HepG2 (cell line): Measurements from ENCODE around the gene KRTAP9-3. TPM values are rescaled to one million over a fixed set of nuclear protein-coding genes. Genes with fewer than 3 reads are reported as not detected.

Source experiments
- ATAC-seq: fragments of 200-7000 bp; cut with Tn5 transposase; 3 replicates; pipeline ENCODE4 v1.9.1; 2020; ENCODE audit warnings: mild to moderate bottlenecking, moderate library complexity
- BruUV-seq: library from RNA; stranded (reverse); fragments of 400-500 nt; replicated peaks from 2 replicates; lab custom pipeline; 2021; lab: Mats Ljungman, UMichigan
- CTCF ChIA-PET: fragments of 300-600 bp; formaldehyde crosslinking; extraction: SDS; loops from one replicate; lab custom pipeline; 2021; ENCODE audit warnings: low total read pairs, inconsistent platforms, low intra/inter-chr PET ratio; lab: Yijun Ruan, JAX
- POLR2A ChIA-PET: fragments of 350-600 bp; sonication (Branson Sonifier 250); formaldehyde crosslinking; loops from one replicate; lab custom pipeline; 2020; ENCODE audit warnings: antibody characterized with exemption, inconsistent platforms; lab: Yijun Ruan, JAX
- DNase-seq: peaks from one replicate; pipeline ENCODE4 v3.0.0-alpha.2; 2015; ENCODE audit warnings: low spot score
- FAIRE-seq: peaks from 3 replicates; lab custom pipeline; 2011; peaks lifted over from hg19 to GRCh38; lab: Jason Lieb, UNC
- H2AFZ ChIP-seq: one replicate; pipeline ENCODE4 v1.6.1; 2011; ENCODE audit warnings: low read length, inconsistent platforms
- H3K27ac ChIP-seq: fragments of 300-600 bp; 3 replicates; pipeline ENCODE4 v1.8.0; 2011; ENCODE audit warnings: mixed run types, mild to moderate bottlenecking, mixed read lengths, low read length, inconsistent platforms; ENCODE audit not compliant: insufficient read depth; ENCODE audit errors: extremely low read length
- H3K27me3 ChIP-seq, 2 experiments: fragments of 200-600 bp in 1 of 2; 2 replicates in 1 of 2; 3 replicates in 1 of 2; pipeline versions ENCODE4 v1.6.0 to v1.8.0; 2011; ENCODE audit warnings: low read length in 2 of 2, mild to moderate bottlenecking in 2 of 2, moderate library complexity in 2 of 2, inconsistent platforms in 1 of 2; ENCODE audit not compliant: insufficient read depth in 2 of 2, control insufficient read depth in 1 of 2
- H3K36me3 ChIP-seq, 2 experiments: fragments of 200-600 bp in 1 of 2; replicated peaks in 1 of 2; 2 replicates in 1 of 2; 3 replicates in 1 of 2; pipeline versions ENCODE4 v1.5.1 to v1.8.0; 2011; ENCODE audit warnings: low read length in 2 of 2, inconsistent platforms in 1 of 2; ENCODE audit not compliant: insufficient read depth in 2 of 2, control insufficient read depth in 1 of 2
- H3K4me1 ChIP-seq: 2 replicates; pipeline ENCODE4 v1.5.1; 2012; ENCODE audit warnings: low read length, inconsistent platforms; ENCODE audit not compliant: insufficient read depth
- H3K4me2 ChIP-seq: 2 replicates; pipeline ENCODE4 v1.6.0; 2011; ENCODE audit warnings: low read depth, low read length, inconsistent platforms
- H3K4me3 ChIP-seq, 3 experiments: fragments of 200-600 bp in 1 of 3; sonication (generic), shearing (Covaris generic) in 1 of 3; replicated peaks in 1 of 3; 2 replicates each; pipeline ENCODE4 v1.5.1; 2011 to 2016; ENCODE audit warnings: low read length in 3 of 3, inconsistent platforms in 2 of 3, low read depth in 2 of 3, mild to moderate bottlenecking in 2 of 3, control low read depth in 1 of 3, mixed read lengths in 1 of 3; ENCODE audit not compliant: insufficient read depth in 1 of 3
- H3K79me2 ChIP-seq: one replicate; pipeline ENCODE4 v1.6.1; 2011; ENCODE audit warnings: low read length, inconsistent platforms; ENCODE audit not compliant: insufficient read depth
- H3K9ac ChIP-seq: 2 replicates; pipeline ENCODE4 v1.6.0; 2011; ENCODE audit warnings: mild to moderate bottlenecking, low read depth, low read length, inconsistent platforms; ENCODE audit not compliant: insufficient read depth
- H3K9me3 ChIP-seq: 2 replicates; pipeline ENCODE4 v1.5.1; 2012; ENCODE audit warnings: mild to moderate bottlenecking, low read length
- H4K20me1 ChIP-seq: 2 replicates; pipeline ENCODE4 v1.6.0; 2011; ENCODE audit warnings: inconsistent platforms, mild to moderate bottlenecking, low read length, moderate library complexity; ENCODE audit not compliant: insufficient read depth
- ARHGAP35 ChIP-seq: sonication (generic); formaldehyde crosslinking; IDR thresholded peaks from 2 replicates; pipeline ENCODE4 v1.9.0; 2022; ENCODE audit warnings: mild to moderate bottlenecking, inconsistent platforms, moderate library complexity, missing genetic modification reagents, borderline replicate concordance
- BCL6 ChIP-seq: IDR thresholded peaks from 2 replicates; pipeline ENCODE4 v1.6.1; 2016; ENCODE audit warnings: missing genetic modification reagents, missing compliant biosample characterization
- FOXP1 ChIP-seq, 2 experiments: fragments of 450-650 bp in 1 of 2; IDR thresholded peaks; 2 replicates each; pipeline ENCODE4 v1.6.1; 2017 to 2018; ENCODE audit warnings: antibody characterized with exemption in 1 of 2
- GATA4 ChIP-seq: sonication (generic); IDR thresholded peaks from 2 replicates; pipeline ENCODE4 v1.6.1; 2016; ENCODE audit warnings: antibody characterized with exemption, low read depth, borderline replicate concordance
- KMT2A ChIP-seq: sonication (generic); formaldehyde crosslinking; IDR thresholded peaks from 2 replicates; pipeline ENCODE4 v1.4.0; 2020; ENCODE audit warnings: missing genetic modification reagents
- NFYB ChIP-seq: sonication (generic); formaldehyde crosslinking; IDR thresholded peaks from 2 replicates; pipeline ENCODE4 v1.4.0; 2020; ENCODE audit warnings: missing genetic modification reagents
- NONO ChIP-seq, 2 experiments: fragments of 450-650 bp in 1 of 2; sonication (generic) in 1 of 2; formaldehyde crosslinking in 1 of 2; IDR thresholded peaks in 1 of 2; conservative IDR thresholded peaks in 1 of 2; 2 replicates each; pipeline versions ENCODE4 v1.6.1 to v1.8.0; 2017 to 2022; ENCODE audit warnings: mild to moderate bottlenecking in 1 of 2, missing genetic modification reagents in 1 of 2, moderate library complexity in 1 of 2
- ONECUT2 ChIP-seq: sonication (generic); formaldehyde crosslinking; IDR thresholded peaks from 2 replicates; pipeline ENCODE4 v1.4.0; 2020; ENCODE audit warnings: missing genetic modification reagents
- PRDM15 ChIP-seq: sonication (generic); formaldehyde crosslinking; IDR thresholded peaks from 2 replicates; pipeline ENCODE4 v1.4.0; 2020; ENCODE audit warnings: missing genetic modification reagents
- ZNF543 ChIP-seq: sonication (generic); formaldehyde crosslinking; IDR thresholded peaks from 2 replicates; pipeline ENCODE4 v1.4.0; 2020; ENCODE audit warnings: mild to moderate bottlenecking, missing genetic modification reagents
- ZSCAN25 ChIP-seq: sonication (generic); formaldehyde crosslinking; IDR thresholded peaks from 2 replicates; pipeline ENCODE4 v1.8.0; 2022; ENCODE audit warnings: mild to moderate bottlenecking, missing genetic modification reagents
- WGBS: methylation state at CpG from one replicate; pipeline ENCODE4 v1.1.6; 2017; ENCODE audit warnings: low lambda C conversion rate; 5-methylcytosine and 5-hydroxymethylcytosine counted together
- in situ Hi-C: cut with HindIII; loops from 2 replicates; pipeline ENCODE4 v1.10.0; 2017; ENCODE audit warnings: low pct_unique_long_range_greater_than_20kb; ENCODE audit not compliant: extremely low pct_ligation_motif_present
- intact Hi-C: fragments of 100-400 bp; cut with micrococcal nuclease; formaldehyde crosslinking; loops from one replicate; pipeline ENCODE4 v1.10.0; 2022; ENCODE audit not compliant: unreplicated experiment
- polyA plus RNA-seq, 8 experiments: library from polyadenylated mRNA; depleted of rRNA in 3 of 8; stranded (reverse) in 7 of 8; unstranded in 1 of 8; fragments of >200 nt; fragmentation: Illumina TruSeq in 4 of 8; extraction: Trizol in 4 of 8; gene quantifications; 2 replicates each; pipeline versions ENCODE4 v1.2.1 to v1.2.3, GENCODE V29; 2011 to 2016; ENCODE audit warnings: low read depth in 4 of 8, missing spikeins in 1 of 8, mixed read lengths in 1 of 8; ENCODE audit not compliant: insufficient read depth in 1 of 8
- total RNA-seq, 5 experiments: library from RNA; depleted of rRNA; stranded (reverse); fragments of >200 nt; fragmentation: Illumina TruSeq; extraction: Trizol; gene quantifications; 2 replicates each; pipeline ENCODE4 v1.2.3, GENCODE V29; 2016; ENCODE audit warnings: low read depth in 1 of 5

The KRTAP9-3 gene
- total and polyA plus RNA-seq, 2 of the 13 experiments (the other 11 are each of a cell fraction or from before 2014, with no cell fraction given) = not detected

GRCh38 chr17:41264599-41264998, 32.4 kb downstream of the KRTAP9-3 start:
- Histone ChIP-seq H3K9me3 (no peaks in the 10 kb centered on the region), H3K36me3 (no peaks in the 10 kb centered on the region), H3K9ac (no peak overlapping the region), H2AFZ (no peak overlapping the region), H4K20me1 (no peaks in the 10 kb centered on the region), H3K4me1 (no peaks in the 10 kb centered on the region), H3K4me3 (no peak overlapping the region), H3K79me2 (no peaks in the 10 kb centered on the region), H3K27ac (no peak overlapping the region), H3K27me3 (no peaks in the 10 kb centered on the region; a peak in 1 of 5 replicates), H3K4me2 (no peak overlapping the region)
- in situ Hi-C loops = no loop called here
- no TSS peak for BruUV-seq
- ChIA-PET CTCF (no interaction called here), POLR2A (no interaction called here)
- intact Hi-C loops = no loop called here
- WGBS = 24% methylated on average over 3 of the region's 3 CpGs
- DNase-seq = no peak
- no peak for FAIRE-seq
- TF ChIP-seq PRDM15 (no peak), NONO (IDR thresholded peaks at IDR 0.05) (no peak), NONO (CRISPR knock-in tag; conservative IDR thresholded peaks at IDR 0.05) (no peak), ONECUT2 (CRISPR knock-in tag) (no peak), NFYB (CRISPR knock-in tag) (no peak), KMT2A (CRISPR knock-in tag) (no peak), GATA4 (no peak), BCL6 (no peak), ZNF543 (CRISPR knock-in tag) (no peak), ARHGAP35 (CRISPR knock-in tag) (no peak), ZSCAN25 (no peak), FOXP1 (IDR thresholded peaks at IDR 0.05) (no peak), FOXP1 (CRISPR knock-in tag; IDR thresholded peaks at IDR 0.05) (no peak)
- ATAC-seq = no peak
